Gastroesophageal sphincter (tissue), 4 donors: ENCODE measurements around the gene MEGF6. TPM values are rescaled to one million over a fixed set of nuclear protein-coding genes. Genes with fewer than 3 reads are reported as not detected.

ENCODE experiments used
- ATAC-seq: fragments of 150-250 bp; one replicate; pipeline ENCODE4 v1.9.1; 2016; ENCODE audit warnings: mild to moderate bottlenecking, moderate library complexity
- H3K27ac ChIP-seq, 4 donors: fragments of 200-600 bp; sonication (generic) in 3 of 4; 1 replicate in 3 of 4; 2 replicates in 1 of 4; pipeline ENCODE4 v1.5.1; 2016 to 2019
- H3K27me3 ChIP-seq: fragments of 200-600 bp; sonication (generic); one replicate; pipeline ENCODE4 v1.5.1; 2019
- H3K36me3 ChIP-seq, 2 donors: fragments of 200-600 bp; sonication (generic); one replicate each; pipeline ENCODE4 v1.5.1; 2019; ENCODE audit warnings: control low read depth in 1 of 2
- H3K4me1 ChIP-seq, 3 donors: fragments of 200-600 bp; sonication (generic); 1 replicate in 2 of 3; 2 replicates in 1 of 3; pipeline ENCODE4 v1.5.1; 2016 to 2019; ENCODE audit warnings: control low read depth in 2 of 3
- H3K4me3 ChIP-seq, 2 donors: fragments of 200-600 bp; sonication (generic); one replicate each; pipeline ENCODE4 v1.5.1; 2019; ENCODE audit warnings: mild to moderate bottlenecking in 1 of 2, moderate library complexity in 1 of 2
- H3K9me3 ChIP-seq, 3 donors: fragments of 200-600 bp; sonication (generic); one replicate each; pipeline ENCODE4 v1.5.1; 2017 to 2019; ENCODE audit warnings: control low read depth in 2 of 3
- CTCF ChIP-seq, 4 experiments: fragments of 200-600 bp in 2 of 4; fragments of 450-650 bp in 2 of 4; sonication (generic) in 1 of 4; IDR thresholded peaks; one replicate each; pipeline ENCODE4 v1.5.1; 2017 to 2019; ENCODE audit warnings: antibody characterized with exemption in 4 of 4, mild to moderate bottlenecking in 2 of 4, moderate library complexity in 2 of 4
- EP300 ChIP-seq: sonication (generic); formaldehyde crosslinking; IDR thresholded peaks from one replicate; pipeline ENCODE4 v1.6.1; 2017; ENCODE audit warnings: antibody characterized with exemption, mild to moderate bottlenecking
- POLR2A ChIP-seq, 2 donors: fragments of 450-650 bp; IDR thresholded peaks; one replicate each; pipeline ENCODE4 v1.6.1; 2017; ENCODE audit warnings: antibody characterized with exemption in 2 of 2, mild to moderate bottlenecking in 2 of 2, moderate library complexity in 1 of 2
- POLR2AphosphoS5 ChIP-seq: sonication (generic); formaldehyde crosslinking; IDR thresholded peaks from one replicate; pipeline ENCODE4 v1.6.1; 2017; ENCODE audit warnings: antibody characterized with exemption
- WGBS, 2 donors: methylation state at CpG; one replicate each; pipeline ENCODE4 v1.1.5; 2018; ENCODE audit warnings: low coverage in 1 of 2; 5-methylcytosine and 5-hydroxymethylcytosine counted together
- total RNA-seq, 4 donors: library from RNA; depleted of rRNA; stranded (reverse); fragments of >200 nt; gene quantifications; one replicate each; pipeline ENCODE4 v1.1.0, GENCODE V29; 2016

MEGF6 gene
- total RNA-seq, 4 donors from 2014 or later = 4.7 to 15.5 (median 10.8) TPM

- TF ChIP-seq POLR2A (IDR thresholded peaks at IDR 0.05) = no peak
- TF ChIP-seq EP300 = no peak
- no peak for TF ChIP-seq CTCF (IDR thresholded peaks at IDR 0.05)
- TF ChIP-seq POLR2AphosphoS5 = no peak
- peaks cover 0 to 18% (median 0%) of the 10 kb centered on the region in 3 donors for H3K4me1 ChIP-seq
- H3K4me3 ChIP-seq = no peak overlapping the region
- H3K9me3 ChIP-seq = no peaks in the 10 kb centered on the region
- 100% methylated on average over 3 of the region's 14 CpGs; no CpG with 5 or more reads in 1 of the 2 donors for WGBS, 2 donors
- no peak overlapping the region for H3K27ac ChIP-seq
- peaks cover 28% of the 10 kb centered on the region for H3K27me3 ChIP-seq
- ATAC-seq = no peak
- no peaks in the 10 kb centered on the region for H3K36me3 ChIP-seq
Observed at GRCh38 chr1:3552176-3552575, 59.1 kb downstream of the MEGF6 start.

GRCh38 chr1:3551711-3552110 is 59.6 kb downstream of the MEGF6 start:
- no peak for ATAC-seq
- no CpG with 5 or more reads among the region's 10 CpGs for WGBS, 2 donors
- H3K9me3 ChIP-seq = no peaks in the 10 kb centered on the region
- H3K4me1 ChIP-seq = peaks cover 0 to 23% (median 0%) of the 10 kb centered on the region in 3 donors
- no peak overlapping the region for H3K27ac ChIP-seq
- no peak for TF ChIP-seq POLR2AphosphoS5
- no peak for TF ChIP-seq POLR2A (IDR thresholded peaks at IDR 0.05)
- TF ChIP-seq EP300 = no peak
- TF ChIP-seq CTCF (IDR thresholded peaks at IDR 0.05) = no peak
- H3K4me3 ChIP-seq = no peak overlapping the region
- peaks cover 32% of the 10 kb centered on the region for H3K27me3 ChIP-seq
- H3K36me3 ChIP-seq = no peaks in the 10 kb centered on the region

GRCh38 chr1:3551290-3551678 is 60.0 kb downstream of the MEGF6 start:
- no peaks in the 10 kb centered on the region for H3K9me3 ChIP-seq
- TF ChIP-seq CTCF (IDR thresholded peaks at IDR 0.05) (no peak), POLR2AphosphoS5 (no peak)
- no peak for ATAC-seq
- no CpG with 5 or more reads among the region's 5 CpGs for WGBS, 2 donors
- no peak overlapping the region for H3K27ac ChIP-seq
- no peaks in the 10 kb centered on the region for H3K36me3 ChIP-seq
- peaks cover 0 to 27% (median 0%) of the 10 kb centered on the region in 3 donors for H3K4me1 ChIP-seq
- H3K4me3 ChIP-seq = no peak overlapping the region
- H3K27me3 ChIP-seq = peaks cover 33% of the 10 kb centered on the region

GRCh38 chr1:3550511-3551289 is 60.6 kb downstream of the MEGF6 start:
- WGBS, 2 donors = 70 to 83% methylated on average over 4 to 6 of the region's 27 CpGs
- no peaks in the 10 kb centered on the region for H3K9me3 ChIP-seq
- ATAC-seq = no peak
- H3K4me1 ChIP-seq = peaks cover 0 to 29% (median 0%) of the 10 kb centered on the region in 3 donors
- H3K36me3 ChIP-seq = no peaks in the 10 kb centered on the region
- TF ChIP-seq POLR2A (IDR thresholded peaks at IDR 0.05) (no peak), CTCF (IDR thresholded peaks at IDR 0.05) (no peak), EP300 (no peak), POLR2AphosphoS5 (no peak)
- H3K27me3 ChIP-seq = peaks cover 37% of the 10 kb centered on the region
- no peak overlapping the region for H3K4me3 ChIP-seq
- no peak overlapping the region for H3K27ac ChIP-seq

GRCh38 chr1:3548895-3549294 is 62.4 kb downstream of the MEGF6 start:
- ATAC-seq = no peak
- Histone ChIP-seq H3K27me3 (peaks cover 54% of the 10 kb centered on the region), H3K9me3 (no peaks in the 10 kb centered on the region), H3K4me3 (no peak overlapping the region), H3K27ac (no peak overlapping the region), H3K36me3 (no peaks in the 10 kb centered on the region), H3K4me1 (peaks cover 0 to 29% (median 0%) of the 10 kb centered on the region in 3 donors)
- TF ChIP-seq POLR2A (IDR thresholded peaks at IDR 0.05) (no peak), CTCF (IDR thresholded peaks at IDR 0.05) (no peak), POLR2AphosphoS5 (no peak)
- WGBS, 2 donors = no CpG with 5 or more reads among the region's 15 CpGs
